ENCODE data around the gene KAZN. TPM values are rescaled to one million over a fixed set of nuclear protein-coding genes. Genes with fewer than 3 reads are reported as not detected.
A peak's percentile ranks its signal among the peaks of the same experiment; 100 is the strongest.

The KAZN gene
- total and polyA plus RNA-seq, 2 donors from 2014 or later = 17.4 to 60.8 TPM

GRCh38 chr1:14820295-14821085 lies 222.0 kb downstream of the KAZN start:
- no peak overlapping the region for H3K9ac ChIP-seq (ENCODE audit: low read length in 3 of 3)
- no peak for TF ChIP-seq CTCF (IDR thresholded peaks at IDR 0.05; ENCODE audit: borderline replicate concordance, extremely low read depth, insufficient read depth)
- no peak for DNase-seq
- no peak for FAIRE-seq
- no peak overlapping the region for H3K27ac ChIP-seq (ENCODE audit: low read depth in 2 of 2, low read length in 2 of 2)
- H3K27me3 ChIP-seq (ENCODE audit: control insufficient read depth, insufficient read depth, low read length) = no peaks in the 10 kb centered on the region
- H3K36me3 ChIP-seq (ENCODE audit: control insufficient read depth in 2 of 3, insufficient read depth in 3 of 3, low read length in 3 of 3) = no peaks in the 10 kb centered on the region
- H3K9me3 ChIP-seq (ENCODE audit: control insufficient read depth in 2 of 3, insufficient read depth in 1 of 3, low read length in 3 of 3) = no peaks in the 10 kb centered on the region
- H3K4me1 ChIP-seq (ENCODE audit: control insufficient read depth in 2 of 3, insufficient read depth in 2 of 3, low read depth in 1 of 3, low read length in 3 of 3) = peaks cover 0 to 5% (median 3%) of the 10 kb centered on the region in 3 donors
- intact Hi-C loops (cut with DNase I) = no loop called here
- H3K4me3 ChIP-seq (ENCODE audit: low read length in 3 of 3) = no peak overlapping the region

GRCh38 chr1:14822493-14822892 lies 224.0 kb downstream of the KAZN start:
- intact Hi-C loops (cut with DNase I) = no loop called here
- H3K4me1 ChIP-seq (ENCODE audit: control insufficient read depth in 2 of 3, insufficient read depth in 2 of 3, low read depth in 1 of 3, low read length in 3 of 3) = no peaks in the 10 kb centered on the region
- no peak for DNase-seq
- no peak overlapping the region for H3K27ac ChIP-seq (ENCODE audit: low read depth in 2 of 2, low read length in 2 of 2)
- H3K9ac ChIP-seq (ENCODE audit: low read length in 3 of 3) = no peak overlapping the region
- H3K27me3 ChIP-seq (ENCODE audit: control insufficient read depth, insufficient read depth, low read length) = no peaks in the 10 kb centered on the region
- no peak for FAIRE-seq
- no peak for TF ChIP-seq CTCF (IDR thresholded peaks at IDR 0.05; ENCODE audit: borderline replicate concordance, extremely low read depth, insufficient read depth)
- H3K9me3 ChIP-seq (ENCODE audit: control insufficient read depth in 2 of 3, insufficient read depth in 1 of 3, low read length in 3 of 3) = no peaks in the 10 kb centered on the region
- H3K36me3 ChIP-seq (ENCODE audit: control insufficient read depth in 2 of 3, insufficient read depth in 3 of 3, low read length in 3 of 3) = no peaks in the 10 kb centered on the region
- no peak overlapping the region for H3K4me3 ChIP-seq (ENCODE audit: low read length in 3 of 3)

GRCh38 chr1:14822996-14823395 lies 224.5 kb downstream of the KAZN start:
- Histone ChIP-seq H3K9me3 (ENCODE audit: control insufficient read depth in 2 of 3, insufficient read depth in 1 of 3, low read length in 3 of 3) (no peaks in the 10 kb centered on the region), H3K4me3 (ENCODE audit: low read length in 3 of 3) (no peak overlapping the region), H3K27ac (ENCODE audit: low read depth in 2 of 2, low read length in 2 of 2) (no peak overlapping the region), H3K36me3 (ENCODE audit: control insufficient read depth in 2 of 3, insufficient read depth in 3 of 3, low read length in 3 of 3) (no peaks in the 10 kb centered on the region), H3K27me3 (ENCODE audit: control insufficient read depth, insufficient read depth, low read length) (no peaks in the 10 kb centered on the region), H3K4me1 (ENCODE audit: control insufficient read depth in 2 of 3, insufficient read depth in 2 of 3, low read depth in 1 of 3, low read length in 3 of 3) (no peaks in the 10 kb centered on the region), H3K9ac (ENCODE audit: low read length in 3 of 3) (no peak overlapping the region)
- intact Hi-C loops (cut with DNase I) = no loop called here
- peak in 1 of 5 donors; percentile 13 for DNase-seq
- no peak for TF ChIP-seq CTCF (IDR thresholded peaks at IDR 0.05; ENCODE audit: borderline replicate concordance, extremely low read depth, insufficient read depth)
- no peak for FAIRE-seq

Data from kidney (tissue), 14 donors.